Adipocyte (in vitro differentiated cells): ENCODE data around the gene SATB1.
"Not testable (repeated sequence)": the region's sequence is repeated elsewhere in the genome, so short reads cannot be mapped to it uniquely, and the experiment has no call there.

Experiments used
- DNase-seq: peaks from one replicate; pipeline ENCODE4 v3.0.0-alpha.2; 2015; ENCODE audit warnings: low read depth
- H3K27me3 ChIP-seq: replicated peaks from 2 replicates; pipeline ENCODE4 v1.7.0; 2013; ENCODE audit warnings: mild to moderate bottlenecking, low read length, moderate library complexity; ENCODE audit not compliant: control insufficient read depth, insufficient read depth
- H3K36me3 ChIP-seq: 2 replicates; pipeline ENCODE4 v1.7.0; 2013; ENCODE audit warnings: low read length, mild to moderate bottlenecking, moderate library complexity; ENCODE audit not compliant: control insufficient read depth, insufficient read depth, severe bottlenecking
- H3K4me1 ChIP-seq: 2 replicates; pipeline ENCODE4 v1.7.0; 2013; ENCODE audit warnings: mild to moderate bottlenecking, low read length, moderate library complexity; ENCODE audit not compliant: control insufficient read depth, insufficient read depth
- H3K4me3 ChIP-seq: 2 replicates; pipeline ENCODE4 v1.7.0; 2013; ENCODE audit warnings: mild to moderate bottlenecking, low read length, moderate library complexity
- H3K9ac ChIP-seq: 2 replicates; pipeline ENCODE4 v1.7.0; 2013; ENCODE audit warnings: mild to moderate bottlenecking, low read length, moderate library complexity
- H3K9me3 ChIP-seq: 2 replicates; pipeline ENCODE4 v1.7.0; 2013; ENCODE audit warnings: mild to moderate bottlenecking, low read length, moderate library complexity; ENCODE audit not compliant: control insufficient read depth

Gene SATB1

GRCh38 chr3:18346097-18346496 lies 79.0 kb downstream of the SATB1 start:
- Histone ChIP-seq H3K4me3 (no peak overlapping the region), H3K4me1 (no peaks in the 10 kb centered on the region), H3K9me3 (no peaks in the 10 kb centered on the region), H3K27me3 (no peaks in the 10 kb centered on the region), H3K36me3 (peaks cover 14% of the 10 kb centered on the region), H3K9ac (no peak overlapping the region)
- no peak for DNase-seq

- H3K9me3 ChIP-seq = no peaks in the 10 kb centered on the region
Measured at GRCh38 chr3:18345015-18345367, 80.1 kb downstream of the SATB1 start.

GRCh38 chr3:18344306-18345014 lies 80.7 kb downstream of the SATB1 start:
- H3K4me3 ChIP-seq = no peak overlapping the region
- H3K9me3 ChIP-seq = no peaks in the 10 kb centered on the region
- no peaks in the 10 kb centered on the region for H3K27me3 ChIP-seq
- H3K4me1 ChIP-seq = no peaks in the 10 kb centered on the region
- peaks cover 9% of the 10 kb centered on the region for H3K36me3 ChIP-seq
- H3K9ac ChIP-seq = no peak overlapping the region
- DNase-seq = no peak

More at GRCh38 chr3:18345015-18345367, 80.1 kb downstream of the SATB1 start:
- H3K4me3 ChIP-seq = no peak overlapping the region
- peaks cover 11% of the 10 kb centered on the region for H3K36me3 ChIP-seq
- H3K9ac ChIP-seq = no peak overlapping the region
- H3K27me3 ChIP-seq = no peaks in the 10 kb centered on the region
- no peaks in the 10 kb centered on the region for H3K4me1 ChIP-seq
- DNase-seq = no peak

GRCh38 chr3:18343809-18344208 lies 81.3 kb downstream of the SATB1 start:
- H3K4me1 ChIP-seq = no peaks in the 10 kb centered on the region
- DNase-seq = no peak
- H3K9ac ChIP-seq = no peak overlapping the region
- no peaks in the 10 kb centered on the region for H3K27me3 ChIP-seq
- no peak overlapping the region for H3K4me3 ChIP-seq
- H3K9me3 ChIP-seq = no peaks in the 10 kb centered on the region
- H3K36me3 ChIP-seq = peaks cover 4% of the 10 kb centered on the region

- Histone ChIP-seq H3K9me3 (no peaks in the 10 kb centered on the region), H3K9ac (no peak overlapping the region), H3K4me1 (no peaks in the 10 kb centered on the region), H3K4me3 (no peak overlapping the region), H3K27me3 (no peaks in the 10 kb centered on the region), H3K36me3 (no peaks in the 10 kb centered on the region)
- DNase-seq = no peak
Measured at GRCh38 chr3:18338827-18339514, 86.2 kb downstream of the SATB1 start.

GRCh38 chr3:18337231-18337630 lies 87.9 kb downstream of the SATB1 start:
- no peaks in the 10 kb centered on the region for H3K27me3 ChIP-seq
- no peak overlapping the region for H3K9ac ChIP-seq
- DNase-seq = no peak
- H3K4me3 ChIP-seq = no peak overlapping the region
- H3K36me3 ChIP-seq = no peaks in the 10 kb centered on the region
- H3K4me1 ChIP-seq = no peaks in the 10 kb centered on the region
- H3K9me3 ChIP-seq = no peaks in the 10 kb centered on the region

- no peaks in the 10 kb centered on the region for H3K9me3 ChIP-seq
- H3K27me3 ChIP-seq = no peaks in the 10 kb centered on the region
- H3K4me3 ChIP-seq = no peak overlapping the region
- DNase-seq = no peak
- H3K4me1 ChIP-seq = no peaks in the 10 kb centered on the region
- H3K9ac ChIP-seq = no peak overlapping the region
- no peaks in the 10 kb centered on the region for H3K36me3 ChIP-seq
Measured at GRCh38 chr3:18334837-18335601, 90.1 kb downstream of the SATB1 start.

GRCh38 chr3:18330772-18331441 lies 94.2 kb downstream of the SATB1 start:
- not testable (repeated sequence) for H3K27me3 ChIP-seq, H3K9ac ChIP-seq, H3K36me3 ChIP-seq, H3K4me3 ChIP-seq, H3K4me1 ChIP-seq, H3K9me3 ChIP-seq, DNase-seq

- H3K9ac ChIP-seq = no peak overlapping the region
Measured at GRCh38 chr3:18308096-18308650, 117.0 kb downstream of the SATB1 start.

GRCh38 chr3:18307529-18307928 lies 117.6 kb downstream of the SATB1 start:
- DNase-seq = no peak

More at GRCh38 chr3:18308096-18308650, 117.0 kb downstream of the SATB1 start:
- Histone ChIP-seq H3K9me3 (no peaks in the 10 kb centered on the region), H3K36me3 (no peaks in the 10 kb centered on the region), H3K27me3 (no peaks in the 10 kb centered on the region), H3K4me1 (peaks cover 9% of the 10 kb centered on the region), H3K4me3 (no peak overlapping the region)
- DNase-seq = peak; percentile 10

GRCh38 chr3:18302517-18302916 lies 122.6 kb downstream of the SATB1 start:
- Histone ChIP-seq H3K27me3 (no peaks in the 10 kb centered on the region), H3K9me3 (peaks cover 6% of the 10 kb centered on the region), H3K36me3 (no peaks in the 10 kb centered on the region), H3K4me1 (peaks cover 31% of the 10 kb centered on the region), H3K9ac (no peak overlapping the region), H3K4me3 (no peak overlapping the region)
- DNase-seq = peak; percentile 66

More at GRCh38 chr3:18307529-18307928, 117.6 kb downstream of the SATB1 start:
- Histone ChIP-seq H3K27me3 (no peaks in the 10 kb centered on the region), H3K36me3 (no peaks in the 10 kb centered on the region), H3K9ac (no peak overlapping the region), H3K4me1 (peaks cover 13% of the 10 kb centered on the region), H3K9me3 (no peaks in the 10 kb centered on the region), H3K4me3 (no peak overlapping the region)
